ENCODE measurements around the gene CLN5.

The CLN5 gene

DNA sequence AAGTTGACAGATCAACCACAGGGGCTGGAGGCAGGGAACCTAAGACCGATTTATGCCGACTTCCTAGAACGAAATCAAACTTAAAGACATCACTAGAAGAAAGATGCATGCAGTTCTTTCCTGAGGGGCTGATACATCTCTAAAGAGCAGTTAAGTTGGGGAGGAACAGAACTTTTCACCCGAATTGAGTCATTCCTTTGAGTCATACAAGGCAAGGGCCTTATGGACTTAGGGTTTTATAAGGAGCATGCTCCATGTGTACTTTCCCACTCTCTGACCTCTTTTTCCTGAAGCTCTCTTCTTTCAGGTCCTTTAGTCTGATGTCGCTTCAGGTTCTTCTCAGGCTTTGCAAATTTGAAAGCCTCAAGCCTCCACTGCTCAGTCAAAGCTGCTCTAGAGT, 43.0 kb downstream of the CLN5 start:
- no peak for TF ChIP-seq EZH2 (IDR thresholded peaks at IDR 0.05; ENCODE audit: borderline replicate concordance, low read length)
- TF ChIP-seq, protein P1, sequence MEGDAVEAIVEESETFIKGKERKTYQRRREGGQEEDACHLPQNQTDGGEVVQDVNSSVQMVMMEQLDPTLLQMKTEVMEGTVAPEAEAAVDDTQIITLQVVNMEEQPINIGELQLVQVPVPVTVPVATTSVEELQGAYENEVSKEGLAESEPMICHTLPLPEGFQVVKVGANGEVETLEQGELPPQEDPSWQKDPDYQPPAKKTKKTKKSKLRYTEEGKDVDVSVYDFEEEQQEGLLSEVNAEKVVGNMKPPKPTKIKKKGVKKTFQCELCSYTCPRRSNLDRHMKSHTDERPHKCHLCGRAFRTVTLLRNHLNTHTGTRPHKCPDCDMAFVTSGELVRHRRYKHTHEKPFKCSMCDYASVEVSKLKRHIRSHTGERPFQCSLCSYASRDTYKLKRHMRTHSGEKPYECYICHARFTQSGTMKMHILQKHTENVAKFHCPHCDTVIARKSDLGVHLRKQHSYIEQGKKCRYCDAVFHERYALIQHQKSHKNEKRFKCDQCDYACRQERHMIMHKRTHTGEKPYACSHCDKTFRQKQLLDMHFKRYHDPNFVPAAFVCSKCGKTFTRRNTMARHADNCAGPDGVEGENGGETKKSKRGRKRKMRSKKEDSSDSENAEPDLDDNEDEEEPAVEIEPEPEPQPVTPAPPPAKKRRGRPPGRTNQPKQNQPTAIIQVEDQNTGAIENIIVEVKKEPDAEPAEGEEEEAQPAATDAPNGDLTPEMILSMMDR (IDR thresholded peaks at IDR 0.05; ENCODE audit: low read length): no peak
- Histone ChIP-seq H2AFZ (ENCODE audit: low read length) (no peak overlapping the region), H3K9me3 (ENCODE audit: low read length) (no peaks in the 10 kb centered on the region), H3K36me3 (ENCODE audit: insufficient read depth, low read length) (no peaks in the 10 kb centered on the region; the same call in 1 of the 2 replicates), H3K4me3 (ENCODE audit: low read depth, low read length, poor library complexity, severe bottlenecking) (no peak overlapping the region), H3K4me2 (ENCODE audit: low read length) (no peak overlapping the region), H3F3A (ENCODE audit: insufficient read depth, low read length) (no peaks in the 10 kb centered on the region), H3K9ac (ENCODE audit: low read length) (no peak overlapping the region), H3K27me3 (ENCODE audit: insufficient read depth, low read length) (no peaks in the 10 kb centered on the region), H3K27ac (ENCODE audit: low read depth, low read length, poor library complexity, severe bottlenecking) (no peak overlapping the region), H3K4me1 (ENCODE audit: insufficient read depth, low read length, severe bottlenecking) (no peaks in the 10 kb centered on the region), H3K79me2 (ENCODE audit: insufficient read depth, low read length) (no peaks in the 10 kb centered on the region), H4K20me1 (ENCODE audit: insufficient read depth, low read length) (no peaks in the 10 kb centered on the region), H3K9me2 (ENCODE audit: low read depth, low read length) (no peaks in the 10 kb centered on the region)

DNA sequence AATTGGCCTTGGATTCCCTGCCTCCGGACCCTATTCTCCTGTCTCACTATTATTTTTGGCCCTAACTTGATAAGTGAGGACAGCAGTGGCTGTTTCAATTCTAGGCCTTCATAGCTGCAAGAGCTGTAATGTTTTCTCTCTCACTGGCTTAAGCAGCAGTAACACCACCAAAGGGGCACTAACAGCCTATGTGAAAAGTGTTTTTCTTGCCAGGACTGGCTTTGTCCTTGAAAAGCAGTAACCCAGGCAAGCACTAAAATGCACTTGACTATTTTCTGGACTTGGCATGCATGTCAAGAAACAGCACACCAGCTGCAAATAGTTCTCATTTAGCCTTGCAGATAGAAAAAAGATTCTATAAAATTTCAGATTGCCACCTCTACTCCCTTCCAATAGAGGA, 44.4 kb downstream of the CLN5 start:
- no peaks in the 10 kb centered on the region for H3K79me2 ChIP-seq (ENCODE audit: insufficient read depth, low read length)
- H3K4me2 ChIP-seq (ENCODE audit: low read length): no peak overlapping the region
- H3K27me3 ChIP-seq (ENCODE audit: insufficient read depth, low read length): no peaks in the 10 kb centered on the region
- TF ChIP-seq EZH2 (IDR thresholded peaks at IDR 0.05; ENCODE audit: borderline replicate concordance, low read length): no peak
- TF ChIP-seq, protein P1 (IDR thresholded peaks at IDR 0.05; ENCODE audit: low read length): no peak
- no peaks in the 10 kb centered on the region for H3F3A ChIP-seq (ENCODE audit: insufficient read depth, low read length)
- no peaks in the 10 kb centered on the region for H3K9me2 ChIP-seq (ENCODE audit: low read depth, low read length)
- H3K4me1 ChIP-seq (ENCODE audit: insufficient read depth, low read length, severe bottlenecking): no peaks in the 10 kb centered on the region
- no peak overlapping the region for H3K9ac ChIP-seq (ENCODE audit: low read length)
- H3K27ac ChIP-seq (ENCODE audit: low read depth, low read length, poor library complexity, severe bottlenecking): no peak overlapping the region
- no peak overlapping the region for H3K4me3 ChIP-seq (ENCODE audit: low read depth, low read length, poor library complexity, severe bottlenecking)
- H3K9me3 ChIP-seq (ENCODE audit: low read length): no peaks in the 10 kb centered on the region
- H3K36me3 ChIP-seq (ENCODE audit: insufficient read depth, low read length): no peaks in the 10 kb centered on the region; the same call in 1 of the 2 replicates
- no peak overlapping the region for H2AFZ ChIP-seq (ENCODE audit: low read length)
- no peaks in the 10 kb centered on the region for H4K20me1 ChIP-seq (ENCODE audit: insufficient read depth, low read length)

DNA sequence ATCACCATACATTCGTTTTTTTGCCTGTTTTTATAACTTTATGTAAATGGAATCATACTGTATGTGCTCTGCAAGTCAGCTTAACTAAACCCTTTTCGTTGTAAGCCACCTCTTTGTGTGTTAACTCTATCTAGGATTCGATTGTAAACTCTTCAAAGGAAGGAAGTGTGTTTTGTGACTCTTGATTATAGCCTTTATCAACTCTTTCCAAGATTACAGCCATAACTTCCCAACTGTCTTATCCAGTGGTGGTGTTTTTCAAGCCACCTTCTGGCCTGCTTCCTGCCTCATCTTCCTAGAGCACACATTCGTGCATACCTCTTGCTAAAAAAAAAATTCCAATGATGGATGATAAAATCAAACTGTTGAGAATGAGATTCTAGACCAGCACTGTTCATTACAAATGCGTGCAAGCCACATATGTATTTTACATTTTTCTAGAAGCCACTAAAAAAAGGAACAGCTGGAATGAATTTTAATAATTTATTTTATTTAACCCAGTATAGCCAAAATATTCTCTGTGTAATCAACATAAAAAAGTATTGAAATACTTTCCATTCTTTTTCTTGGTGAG, 47.1 kb downstream of the CLN5 start:
- Histone ChIP-seq H3K9me2 (ENCODE audit: low read depth, low read length) (no peaks in the 10 kb centered on the region), H3K79me2 (ENCODE audit: insufficient read depth, low read length) (no peaks in the 10 kb centered on the region), H3K4me1 (ENCODE audit: insufficient read depth, low read length, severe bottlenecking) (no peaks in the 10 kb centered on the region), H3K36me3 (ENCODE audit: insufficient read depth, low read length) (0 out of 2 replicates have a peak, but pooled peaks cover 3% of the 10 kb centered on the region), H3F3A (ENCODE audit: insufficient read depth, low read length) (no peaks in the 10 kb centered on the region; the same call in 1 of the 2 replicates), H3K9ac (ENCODE audit: low read length) (no peak overlapping the region), H2AFZ (ENCODE audit: low read length) (no peak overlapping the region), H3K4me2 (ENCODE audit: low read length) (no peak overlapping the region), H3K4me3 (ENCODE audit: low read depth, low read length, poor library complexity, severe bottlenecking) (no peak overlapping the region), H3K9me3 (ENCODE audit: low read length) (no peaks in the 10 kb centered on the region), H4K20me1 (ENCODE audit: insufficient read depth, low read length) (no peaks in the 10 kb centered on the region), H3K27me3 (ENCODE audit: insufficient read depth, low read length) (no peaks in the 10 kb centered on the region), H3K27ac (ENCODE audit: low read depth, low read length, poor library complexity, severe bottlenecking) (no peak overlapping the region)
- TF ChIP-seq EZH2 (IDR thresholded peaks at IDR 0.05; ENCODE audit: borderline replicate concordance, low read length): no peak
- TF ChIP-seq, protein P1 (IDR thresholded peaks at IDR 0.05; ENCODE audit: low read length): no peak

Data from OCI-LY1 (cell line).